ENCODE measurements around the gene VIM.

Gene VIM

GRCh38 chr10:17216901-17217395 is 11.1 kb upstream of the VIM start:
- H3K4me3 ChIP-seq (ENCODE audit: low read depth in 1 of 2, low read length in 2 of 2): no peak overlapping the region
- H3K27ac ChIP-seq (ENCODE audit: low read depth, low read length): peak overlapping the region; percentile 50
- H3K9me3 ChIP-seq (ENCODE audit: control insufficient read depth in 1 of 2, low read length in 2 of 2): no peaks in the 10 kb centered on the region
- H3K27me3 ChIP-seq (ENCODE audit: control insufficient read depth in 1 of 2, insufficient read depth in 2 of 2, low read length in 2 of 2): no peaks in the 10 kb centered on the region
- peaks cover 0 to 9% of the 10 kb centered on the region in 2 donors for H3K4me1 ChIP-seq (ENCODE audit: control insufficient read depth in 1 of 2, insufficient read depth in 2 of 2, low read length in 2 of 2)
- no peak overlapping the region for H3K9ac ChIP-seq (ENCODE audit: low read depth in 1 of 2, low read length in 2 of 2)
- no peaks in the 10 kb centered on the region for H3K36me3 ChIP-seq (ENCODE audit: control insufficient read depth in 1 of 2, insufficient read depth in 2 of 2, low read length in 2 of 2)

GRCh38 chr10:17217631-17218232 is 10.3 kb upstream of the VIM start:
- H3K4me1 ChIP-seq (ENCODE audit: control insufficient read depth in 1 of 2, insufficient read depth in 2 of 2, low read length in 2 of 2): peaks cover 0 to 9% of the 10 kb centered on the region in 2 donors
- H3K9ac ChIP-seq (ENCODE audit: low read depth in 1 of 2, low read length in 2 of 2): no peak overlapping the region
- H3K36me3 ChIP-seq (ENCODE audit: control insufficient read depth in 1 of 2, insufficient read depth in 2 of 2, low read length in 2 of 2): no peaks in the 10 kb centered on the region
- no peaks in the 10 kb centered on the region for H3K9me3 ChIP-seq (ENCODE audit: control insufficient read depth in 1 of 2, low read length in 2 of 2)
- no peak overlapping the region for H3K4me3 ChIP-seq (ENCODE audit: low read depth in 1 of 2, low read length in 2 of 2)
- no peak overlapping the region for H3K27ac ChIP-seq (ENCODE audit: low read depth, low read length)
- H3K27me3 ChIP-seq (ENCODE audit: control insufficient read depth in 1 of 2, insufficient read depth in 2 of 2, low read length in 2 of 2): no peaks in the 10 kb centered on the region

GRCh38 chr10:17219024-17219423 is 9.0 kb upstream of the VIM start:
- Histone ChIP-seq H3K4me1 (ENCODE audit: control insufficient read depth in 1 of 2, insufficient read depth in 2 of 2, low read length in 2 of 2) (peaks cover 0 to 9% of the 10 kb centered on the region in 2 donors), H3K9me3 (ENCODE audit: control insufficient read depth in 1 of 2, low read length in 2 of 2) (no peaks in the 10 kb centered on the region)

GRCh38 chr10:17220652-17221100 is 7.4 kb upstream of the VIM start:
- Histone ChIP-seq H3K27ac (ENCODE audit: low read depth, low read length) (no peak overlapping the region), H3K4me1 (ENCODE audit: control insufficient read depth in 1 of 2, insufficient read depth in 2 of 2, low read length in 2 of 2) (peaks cover 0 to 9% of the 10 kb centered on the region in 2 donors), H3K9me3 (ENCODE audit: control insufficient read depth in 1 of 2, low read length in 2 of 2) (no peaks in the 10 kb centered on the region), H3K27me3 (ENCODE audit: control insufficient read depth in 1 of 2, insufficient read depth in 2 of 2, low read length in 2 of 2) (no peaks in the 10 kb centered on the region), H3K9ac (ENCODE audit: low read depth in 1 of 2, low read length in 2 of 2) (no peak overlapping the region), H3K4me3 (ENCODE audit: low read depth in 1 of 2, low read length in 2 of 2) (no peak overlapping the region), H3K36me3 (ENCODE audit: control insufficient read depth in 1 of 2, insufficient read depth in 2 of 2, low read length in 2 of 2) (no peaks in the 10 kb centered on the region)

More at GRCh38 chr10:17219024-17219423, 9.0 kb upstream of the VIM start:
- no peak overlapping the region for H3K4me3 ChIP-seq (ENCODE audit: low read depth in 1 of 2, low read length in 2 of 2)
- H3K27ac ChIP-seq (ENCODE audit: low read depth, low read length): no peak overlapping the region
- no peak overlapping the region for H3K9ac ChIP-seq (ENCODE audit: low read depth in 1 of 2, low read length in 2 of 2)
- no peaks in the 10 kb centered on the region for H3K27me3 ChIP-seq (ENCODE audit: control insufficient read depth in 1 of 2, insufficient read depth in 2 of 2, low read length in 2 of 2)
- H3K36me3 ChIP-seq (ENCODE audit: control insufficient read depth in 1 of 2, insufficient read depth in 2 of 2, low read length in 2 of 2): no peaks in the 10 kb centered on the region

- Histone ChIP-seq H3K27ac (ENCODE audit: low read depth, low read length) (no peak overlapping the region), H3K9ac (ENCODE audit: low read depth in 1 of 2, low read length in 2 of 2) (no peak overlapping the region), H3K36me3 (ENCODE audit: control insufficient read depth in 1 of 2, insufficient read depth in 2 of 2, low read length in 2 of 2) (no peaks in the 10 kb centered on the region), H3K27me3 (ENCODE audit: control insufficient read depth in 1 of 2, insufficient read depth in 2 of 2, low read length in 2 of 2) (peaks cover 6 to 7% of the 10 kb centered on the region in 2 donors), H3K4me3 (ENCODE audit: low read depth in 1 of 2, low read length in 2 of 2) (no peak overlapping the region), H3K4me1 (ENCODE audit: control insufficient read depth in 1 of 2, insufficient read depth in 2 of 2, low read length in 2 of 2) (peaks cover 7 to 10% of the 10 kb centered on the region in 2 donors), H3K9me3 (ENCODE audit: control insufficient read depth in 1 of 2, low read length in 2 of 2) (no peaks in the 10 kb centered on the region)
Observed at GRCh38 chr10:17222329-17222728, 5.7 kb upstream of the VIM start.

- Histone ChIP-seq H3K4me1 (ENCODE audit: control insufficient read depth in 1 of 2, insufficient read depth in 2 of 2, low read length in 2 of 2) (peaks cover 14 to 19% of the 10 kb centered on the region in 2 donors), H3K9me3 (ENCODE audit: control insufficient read depth in 1 of 2, low read length in 2 of 2) (no peaks in the 10 kb centered on the region), H3K27me3 (ENCODE audit: control insufficient read depth in 1 of 2, insufficient read depth in 2 of 2, low read length in 2 of 2) (peaks cover 6 to 26% of the 10 kb centered on the region in 2 donors), H3K9ac (ENCODE audit: low read depth in 1 of 2, low read length in 2 of 2) (no peak overlapping the region), H3K4me3 (ENCODE audit: low read depth in 1 of 2, low read length in 2 of 2) (no peak overlapping the region), H3K27ac (ENCODE audit: low read depth, low read length) (no peak overlapping the region), H3K36me3 (ENCODE audit: control insufficient read depth in 1 of 2, insufficient read depth in 2 of 2, low read length in 2 of 2) (no peaks in the 10 kb centered on the region)
Observed at GRCh38 chr10:17225808-17226207, 2.2 kb upstream of the VIM start.

- H3K4me3 ChIP-seq (ENCODE audit: low read depth in 1 of 2, low read length in 2 of 2): peak overlapping the region; percentile 56 to 72
- no peak overlapping the region for H3K27ac ChIP-seq (ENCODE audit: low read depth, low read length)
- H3K4me1 ChIP-seq (ENCODE audit: control insufficient read depth in 1 of 2, insufficient read depth in 2 of 2, low read length in 2 of 2): peaks cover 19 to 23% of the 10 kb centered on the region in 2 donors
Observed at GRCh38 chr10:17226891-17227303, 1.1 kb upstream of the VIM start.

GRCh38 chr10:17227367-17228090 is 512 bp upstream of the VIM start:
- H3K27ac ChIP-seq (ENCODE audit: low read depth, low read length): peak overlapping the region; percentile 97
- peak overlapping the region; percentile 56 to 72 for H3K4me3 ChIP-seq (ENCODE audit: low read depth in 1 of 2, low read length in 2 of 2)
- H3K27me3 ChIP-seq (ENCODE audit: control insufficient read depth in 1 of 2, insufficient read depth in 2 of 2, low read length in 2 of 2): peaks cover 6 to 26% of the 10 kb centered on the region in 2 donors
- no peaks in the 10 kb centered on the region for H3K9me3 ChIP-seq (ENCODE audit: control insufficient read depth in 1 of 2, low read length in 2 of 2)
- H3K9ac ChIP-seq (ENCODE audit: low read depth in 1 of 2, low read length in 2 of 2): peak overlapping the region; percentile 45 to 52
- H3K36me3 ChIP-seq (ENCODE audit: control insufficient read depth in 1 of 2, insufficient read depth in 2 of 2, low read length in 2 of 2): peaks cover 0 to 4% of the 10 kb centered on the region in 2 donors
- H3K4me1 ChIP-seq (ENCODE audit: control insufficient read depth in 1 of 2, insufficient read depth in 2 of 2, low read length in 2 of 2): peaks cover 25 to 27% of the 10 kb centered on the region in 2 donors

More at GRCh38 chr10:17226891-17227303, 1.1 kb upstream of the VIM start:
- Histone ChIP-seq H3K9me3 (ENCODE audit: control insufficient read depth in 1 of 2, low read length in 2 of 2) (no peaks in the 10 kb centered on the region), H3K27me3 (ENCODE audit: control insufficient read depth in 1 of 2, insufficient read depth in 2 of 2, low read length in 2 of 2) (peaks cover 6 to 26% of the 10 kb centered on the region in 2 donors), H3K9ac (ENCODE audit: low read depth in 1 of 2, low read length in 2 of 2) (no peak overlapping the region), H3K36me3 (ENCODE audit: control insufficient read depth in 1 of 2, insufficient read depth in 2 of 2, low read length in 2 of 2) (peaks cover 0 to 4% of the 10 kb centered on the region in 2 donors)

- Histone ChIP-seq H3K9ac (ENCODE audit: low read depth in 1 of 2, low read length in 2 of 2) (peak overlapping the region; percentile 82 to 90), H3K27ac (ENCODE audit: low read depth, low read length) (peak overlapping the region; percentile 97), H3K9me3 (ENCODE audit: control insufficient read depth in 1 of 2, low read length in 2 of 2) (no peaks in the 10 kb centered on the region), H3K4me1 (ENCODE audit: control insufficient read depth in 1 of 2, insufficient read depth in 2 of 2, low read length in 2 of 2) (peaks cover 36 to 41% of the 10 kb centered on the region in 2 donors), H3K4me3 (ENCODE audit: low read depth in 1 of 2, low read length in 2 of 2) (peak overlapping the region; percentile 90 to 96), H3K36me3 (ENCODE audit: control insufficient read depth in 1 of 2, insufficient read depth in 2 of 2, low read length in 2 of 2) (peaks cover 9 to 11% of the 10 kb centered on the region in 2 donors), H3K27me3 (ENCODE audit: control insufficient read depth in 1 of 2, insufficient read depth in 2 of 2, low read length in 2 of 2) (peaks cover 6 to 26% of the 10 kb centered on the region in 2 donors)
Observed at GRCh38 chr10:17229016-17229716, 1.1 kb downstream of the VIM start.

- H3K27me3 ChIP-seq (ENCODE audit: control insufficient read depth in 1 of 2, insufficient read depth in 2 of 2, low read length in 2 of 2): peaks cover 6 to 26% of the 10 kb centered on the region in 2 donors
- H3K4me3 ChIP-seq (ENCODE audit: low read depth in 1 of 2, low read length in 2 of 2): peak overlapping the region; percentile 90 to 96
- H3K36me3 ChIP-seq (ENCODE audit: control insufficient read depth in 1 of 2, insufficient read depth in 2 of 2, low read length in 2 of 2): peaks cover 9 to 15% of the 10 kb centered on the region in 2 donors
- no peaks in the 10 kb centered on the region for H3K9me3 ChIP-seq (ENCODE audit: control insufficient read depth in 1 of 2, low read length in 2 of 2)
- H3K9ac ChIP-seq (ENCODE audit: low read depth in 1 of 2, low read length in 2 of 2): peak overlapping the region; percentile 82 to 90
- H3K27ac ChIP-seq (ENCODE audit: low read depth, low read length): peak overlapping the region; percentile 96
- peaks cover 36 to 43% of the 10 kb centered on the region in 2 donors for H3K4me1 ChIP-seq (ENCODE audit: control insufficient read depth in 1 of 2, insufficient read depth in 2 of 2, low read length in 2 of 2)
Observed at GRCh38 chr10:17229717-17229966, 1.6 kb downstream of the VIM start.

Measured in duodenal mucosa (tissue), 2 donors.